Mucosa of gallbladder (tissue), 1 donor: Measurements from ENCODE around the gene ITGB4. TPM values are rescaled to one million over a fixed set of nuclear protein-coding genes. Genes with fewer than 3 reads are reported as not detected.

Experiments used
- DNase-seq: peaks from one replicate; pipeline ENCODE4 v3.0.0-alpha.2; 2020; ENCODE audit warnings: low spot score
- total RNA-seq: library from RNA; stranded (reverse); gene quantifications from one replicate; pipeline ENCODE4 v1.2.1, GENCODE V29; 2021
- donor health status: DM: no; HTN: no; CAD: no.

Gene ITGB4
- 317 TPM for total RNA-seq

- peak; percentile 83 for DNase-seq
Measured at GRCh38 chr17:75720656-75721462, at the start of gene ITGB4. Gene ITGB4, plus strand, starts transcription at chr17:75721459. Its CDS starts 3,245 bp downstream, at chr17:75724704.

- DNase-seq = no peak
Measured at GRCh38 chr17:75672011-75672410, 49.2 kb upstream of the ITGB4 start.

GRCh38 chr17:75673487-75673886, 47.8 kb upstream of the ITGB4 start:
- DNase-seq = no peak

GRCh38 chr17:75676461-75676860, 44.8 kb upstream of the ITGB4 start:
- no peak for DNase-seq

- DNase-seq = peak; percentile 66
Measured at GRCh38 chr17:75679706-75680211, 41.5 kb upstream of the ITGB4 start.

GRCh38 chr17:75680431-75680830, 40.8 kb upstream of the ITGB4 start:
- no peak for DNase-seq

- DNase-seq = no peak
Measured at GRCh38 chr17:75681289-75681688, 40.0 kb upstream of the ITGB4 start.

- no peak for DNase-seq
Measured at GRCh38 chr17:75683583-75683982, 37.7 kb upstream of the ITGB4 start.

GRCh38 chr17:75684249-75684648, 37.0 kb upstream of the ITGB4 start:
- DNase-seq = no peak

- peak; percentile 46 for DNase-seq
Measured at GRCh38 chr17:75684924-75685323, 36.3 kb upstream of the ITGB4 start.

- DNase-seq = no peak
Measured at GRCh38 chr17:75685499-75685898, 35.8 kb upstream of the ITGB4 start.

- DNase-seq = no peak
Measured at GRCh38 chr17:75688209-75688825, 32.9 kb upstream of the ITGB4 start.

GRCh38 chr17:75689441-75689873, 31.8 kb upstream of the ITGB4 start:
- DNase-seq = no peak

GRCh38 chr17:75691371-75691791, 29.9 kb upstream of the ITGB4 start:
- DNase-seq = no peak

GRCh38 chr17:75691801-75692626, 29.2 kb upstream of the ITGB4 start:
- no peak for DNase-seq

- DNase-seq = no peak
Measured at GRCh38 chr17:75692976-75693375, 28.3 kb upstream of the ITGB4 start.

- peak; percentile 45 for DNase-seq
Measured at GRCh38 chr17:75693500-75694481, 27.5 kb upstream of the ITGB4 start.

GRCh38 chr17:75694536-75694935, 26.7 kb upstream of the ITGB4 start:
- DNase-seq = no peak

- no peak for DNase-seq
Measured at GRCh38 chr17:75695141-75695829, 26.0 kb upstream of the ITGB4 start.

- DNase-seq = peak; percentile 57
Measured at GRCh38 chr17:75695830-75696271, 25.4 kb upstream of the ITGB4 start.
